ENCODE measurements around the gene CRYM.

GRCh38 chr16:21277045-21277926 lies 804 bp downstream of the CRYM start:
- TF ChIP-seq POLR2A (IDR thresholded peaks at IDR 0.05; ENCODE audit: low read depth, low read length) (no peak), POLR2AphosphoS5 (IDR thresholded peaks at IDR 0.05; ENCODE audit: low read depth, low read length) (no peak)
